A673 (cell line): Measurements from ENCODE around the gene CYTH2. TPM values are rescaled to one million over a fixed set of nuclear protein-coding genes. Genes with fewer than 3 reads are reported as not detected.

Source experiments
- BruUV-seq: library from RNA; stranded (reverse); fragments of 400-500 nt; replicated peaks from 2 replicates; lab custom pipeline; 2021; lab: Mats Ljungman, UMichigan
- CTCF ChIA-PET: fragments of 300-600 bp; sonication (Branson Sonifier 250); formaldehyde crosslinking; loops from one replicate; lab custom pipeline; 2022; ENCODE audit warnings: antibody characterized with exemption; lab: Charles Lee
- POLR2A ChIA-PET: fragments of 300-600 bp; sonication (Branson Sonifier 250); formaldehyde crosslinking; loops from one replicate; lab custom pipeline; 2022; ENCODE audit warnings: antibody characterized with exemption; ENCODE audit not compliant: low non-redundant PET; lab: Charles Lee
- DNase-seq: peaks from one replicate; pipeline ENCODE4 v3.0.0-alpha.2; 2015; ENCODE audit warnings: low spot score
- H3K27ac ChIP-seq: fragments of 200-600 bp; sonication (generic); 2 replicates; pipeline ENCODE4 v1.5.1; 2016; ENCODE audit warnings: mixed run types, low read depth, mild to moderate bottlenecking, mixed read lengths, antibody characterized with exemption, low read length; ENCODE audit not compliant: poor library complexity, severe bottlenecking
- H3K27me3 ChIP-seq: fragments of 200-600 bp; sonication (generic); replicated peaks from 2 replicates; pipeline ENCODE4 v1.6.1; 2017; ENCODE audit warnings: mixed run types, low read depth, mild to moderate bottlenecking, mixed read lengths, antibody characterized with exemption, low read length; ENCODE audit not compliant: insufficient read depth, poor library complexity
- H3K36me3 ChIP-seq: fragments of 200-600 bp; sonication (generic); 2 replicates; pipeline ENCODE4 v1.6.1; 2016; ENCODE audit warnings: mixed run types, mild to moderate bottlenecking, mixed read lengths, antibody characterized with exemption, low read length; ENCODE audit not compliant: insufficient read depth, poor library complexity, severe bottlenecking
- H3K4me1 ChIP-seq: fragments of 200-600 bp; sonication (generic); 2 replicates; pipeline ENCODE4 v1.6.1; 2017; ENCODE audit warnings: mixed run types, mild to moderate bottlenecking, mixed read lengths, antibody characterized with exemption, low read length; ENCODE audit not compliant: insufficient read depth, poor library complexity, severe bottlenecking
- H3K4me3 ChIP-seq: fragments of 200-600 bp; sonication (generic); 2 replicates; pipeline ENCODE4 v1.5.1; 2016; ENCODE audit warnings: low read depth, mixed run types, mild to moderate bottlenecking, mixed read lengths, low read length; ENCODE audit not compliant: poor library complexity, severe bottlenecking
- H3K9me3 ChIP-seq: fragments of 200-600 bp; sonication (generic); 2 replicates; pipeline ENCODE4 v1.6.1; 2016; ENCODE audit warnings: mixed run types, low read depth, mild to moderate bottlenecking, mixed read lengths, antibody characterized with exemption, low read length; ENCODE audit not compliant: poor library complexity, severe bottlenecking
- EZH2 ChIP-seq: fragments of 200-600 bp; sonication (generic); IDR thresholded peaks from 2 replicates; pipeline ENCODE4 v1.6.1; 2017; ENCODE audit warnings: borderline replicate concordance, low read depth, mild to moderate bottlenecking, mixed read lengths, antibody characterized with exemption, low read length; ENCODE audit not compliant: poor library complexity, severe bottlenecking
- intact Hi-C: fragments of 100-400 bp; cut with micrococcal nuclease; formaldehyde crosslinking; loops from one replicate; pipeline ENCODE4 v1.10.0; 2022; ENCODE audit not compliant: unreplicated experiment
- total RNA-seq: library from RNA; stranded (reverse); gene quantifications from 2 replicates; pipeline ENCODE4 v1.2.3, GENCODE V29; 2021
- TF ChIP-seq, protein P1 (sequence below): fragments of 300-800, 200-600 bp; sonication (generic); conservative IDR thresholded peaks from 2 replicates; pipeline ENCODE4 v1.5.1; 2017; ENCODE audit warnings: low read depth, mild to moderate bottlenecking, antibody characterized with exemption, low read length, moderate library complexity, mixed read lengths

Gene CYTH2
- total RNA-seq, 1 experiment from 2014 or later = 125 TPM

DNA sequence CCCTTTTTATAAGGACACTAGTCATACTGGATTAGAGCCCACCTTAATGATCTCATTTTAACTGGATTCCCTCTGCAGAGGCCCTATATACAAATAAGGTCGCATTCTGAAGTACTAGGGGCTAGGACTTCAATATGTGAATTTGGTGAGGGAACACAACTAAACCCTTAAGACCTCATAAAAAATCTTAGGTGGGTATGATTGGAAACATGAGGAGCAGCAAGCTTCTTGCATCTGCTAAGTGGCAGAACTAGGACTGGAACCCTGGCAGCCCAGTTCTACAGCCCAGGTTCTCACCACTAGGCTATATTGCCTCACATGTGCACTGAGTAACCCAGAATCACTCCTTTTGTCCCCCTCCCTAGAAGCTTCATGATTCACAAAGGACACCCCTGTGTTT is 40.5 kb upstream of the CYTH2 start:
- H3K4me3 ChIP-seq = no peak overlapping the region
- no peaks in the 10 kb centered on the region for H3K36me3 ChIP-seq
- peaks cover 7% of the 10 kb centered on the region for H3K4me1 ChIP-seq
- DNase-seq = no peak
- intact Hi-C loops = no loop called here
- H3K27ac ChIP-seq = no peak overlapping the region
- TF ChIP-seq, protein P1, sequence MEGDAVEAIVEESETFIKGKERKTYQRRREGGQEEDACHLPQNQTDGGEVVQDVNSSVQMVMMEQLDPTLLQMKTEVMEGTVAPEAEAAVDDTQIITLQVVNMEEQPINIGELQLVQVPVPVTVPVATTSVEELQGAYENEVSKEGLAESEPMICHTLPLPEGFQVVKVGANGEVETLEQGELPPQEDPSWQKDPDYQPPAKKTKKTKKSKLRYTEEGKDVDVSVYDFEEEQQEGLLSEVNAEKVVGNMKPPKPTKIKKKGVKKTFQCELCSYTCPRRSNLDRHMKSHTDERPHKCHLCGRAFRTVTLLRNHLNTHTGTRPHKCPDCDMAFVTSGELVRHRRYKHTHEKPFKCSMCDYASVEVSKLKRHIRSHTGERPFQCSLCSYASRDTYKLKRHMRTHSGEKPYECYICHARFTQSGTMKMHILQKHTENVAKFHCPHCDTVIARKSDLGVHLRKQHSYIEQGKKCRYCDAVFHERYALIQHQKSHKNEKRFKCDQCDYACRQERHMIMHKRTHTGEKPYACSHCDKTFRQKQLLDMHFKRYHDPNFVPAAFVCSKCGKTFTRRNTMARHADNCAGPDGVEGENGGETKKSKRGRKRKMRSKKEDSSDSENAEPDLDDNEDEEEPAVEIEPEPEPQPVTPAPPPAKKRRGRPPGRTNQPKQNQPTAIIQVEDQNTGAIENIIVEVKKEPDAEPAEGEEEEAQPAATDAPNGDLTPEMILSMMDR = no peak
- TF ChIP-seq EZH2 = no peak
- CTCF ChIA-PET = no interaction called here
- no peaks in the 10 kb centered on the region for H3K9me3 ChIP-seq
- no TSS peak for BruUV-seq
- POLR2A ChIA-PET = no interaction called here
- no peaks in the 10 kb centered on the region for H3K27me3 ChIP-seq

DNA sequence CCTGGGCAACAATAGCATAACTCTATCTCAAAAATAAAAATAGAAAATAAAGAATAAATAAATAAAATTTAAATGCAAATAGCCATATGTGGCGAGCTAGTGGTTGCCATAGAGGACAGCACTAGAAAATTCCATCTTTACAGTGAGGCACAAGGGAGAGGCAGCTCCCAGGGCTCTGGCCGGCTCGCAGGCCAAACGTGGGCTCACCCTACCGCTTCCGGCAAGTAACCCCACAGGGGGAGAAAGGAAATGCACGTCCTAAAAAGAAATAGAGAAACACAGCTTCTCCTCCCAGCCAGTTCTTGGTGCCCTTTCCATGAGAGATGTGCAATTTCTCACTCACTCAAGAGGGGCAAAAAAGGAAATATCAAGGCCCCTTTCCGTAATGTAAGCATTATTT is 35.8 kb upstream of the CYTH2 start:
- CTCF ChIA-PET = no interaction called here
- H3K4me1 ChIP-seq = peaks cover 5% of the 10 kb centered on the region
- no peaks in the 10 kb centered on the region for H3K9me3 ChIP-seq
- H3K36me3 ChIP-seq = no peaks in the 10 kb centered on the region
- POLR2A ChIA-PET = no interaction called here
- H3K4me3 ChIP-seq = no peak overlapping the region
- no TSS peak for BruUV-seq
- intact Hi-C loops = no loop called here
- no peak for TF ChIP-seq EZH2
- TF ChIP-seq, protein P1 = no peak
- H3K27me3 ChIP-seq = no peaks in the 10 kb centered on the region
- DNase-seq = no peak
- no peak overlapping the region for H3K27ac ChIP-seq

DNA sequence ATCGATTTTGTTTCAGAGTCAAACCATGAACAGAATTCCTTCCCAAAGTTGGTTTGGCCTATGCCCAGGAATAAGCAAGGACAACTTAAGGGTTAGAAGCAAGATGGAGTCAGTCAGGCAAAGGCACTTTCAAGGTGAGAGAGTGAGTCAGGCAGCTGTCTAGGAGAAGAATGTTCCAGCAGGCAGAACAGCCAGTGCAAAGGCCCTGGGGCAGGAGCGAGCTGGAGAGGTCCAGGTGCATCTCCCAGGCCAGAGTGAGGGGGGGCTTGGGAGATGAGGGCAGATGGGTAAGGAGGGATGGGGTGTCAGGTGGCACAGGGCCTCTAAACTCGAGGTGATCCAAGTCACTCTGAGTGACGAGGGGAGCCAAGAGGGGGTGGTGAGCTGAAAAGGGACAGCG is 32.6 kb upstream of the CYTH2 start:
- CTCF ChIA-PET = no interaction called here

More for the DNA sequence above, 32.6 kb upstream of the CYTH2 start:
- POLR2A ChIA-PET = no interaction called here
- intact Hi-C loops = no loop called here
- peaks cover 5% of the 10 kb centered on the region for H3K4me1 ChIP-seq
- H3K27me3 ChIP-seq = no peaks in the 10 kb centered on the region
- no peak for DNase-seq
- no peaks in the 10 kb centered on the region for H3K9me3 ChIP-seq
- no peaks in the 10 kb centered on the region for H3K36me3 ChIP-seq
- no TSS peak for BruUV-seq
- no peak overlapping the region for H3K4me3 ChIP-seq
- TF ChIP-seq, protein P1 = no peak
- TF ChIP-seq EZH2 = no peak
- H3K27ac ChIP-seq = no peak overlapping the region
